Panc1 (cell line): ENCODE results near the gene MACROD2. TPM values are rescaled to one million over a fixed set of nuclear protein-coding genes. Genes with fewer than 3 reads are reported as not detected.

Source experiments
- ATAC-seq: fragments of 200-7000 bp; cut with Tn5 transposase; 2 replicates; pipeline ENCODE4 v1.9.1; 2020; ENCODE audit warnings: mild to moderate bottlenecking, moderate library complexity
- BruUV-seq: library from RNA; stranded (reverse); fragments of 400-500 nt; replicated peaks from 2 replicates; lab custom pipeline; 2021; lab: Mats Ljungman, UMichigan
- CTCF ChIA-PET: fragments of 300-600 bp; sonication (Branson Sonifier 250); formaldehyde crosslinking; loops from one replicate; lab custom pipeline; 2022; ENCODE audit warnings: antibody characterized with exemption; lab: Charles Lee
- POLR2A ChIA-PET: fragments of 300-600 bp; sonication (Branson Sonifier 250); formaldehyde crosslinking; loops from one replicate; lab custom pipeline; 2022; ENCODE audit warnings: antibody characterized with exemption; lab: Charles Lee
- DNase-seq: peaks from one replicate; pipeline ENCODE4 v3.0.0-alpha.2; 2010; ENCODE audit warnings: low read depth, low spot score
- H3K27ac ChIP-seq: 2 replicates; pipeline ENCODE4 v1.5.1; 2011; ENCODE audit warnings: mild to moderate bottlenecking, low read length, inconsistent platforms
- H3K27me3 ChIP-seq: fragments of 200-500 bp; sonication (Bioruptor generic); 2 replicates; pipeline ENCODE4 v1.6.0; 2014; ENCODE audit warnings: low read length, inconsistent platforms; ENCODE audit not compliant: control insufficient read depth, insufficient read depth
- H3K36me3 ChIP-seq: fragments of 200-500 bp; sonication (Bioruptor generic); 2 replicates; pipeline ENCODE4 v1.5.1; 2014; ENCODE audit warnings: inconsistent platforms, mild to moderate bottlenecking, low read length, moderate library complexity; ENCODE audit not compliant: control insufficient read depth, insufficient read depth
- H3K4me1 ChIP-seq: 2 replicates; pipeline ENCODE4 v1.5.1; 2011; ENCODE audit warnings: inconsistent platforms, mild to moderate bottlenecking, low read length, moderate library complexity; ENCODE audit not compliant: control insufficient read depth, insufficient read depth
- H3K4me3 ChIP-seq, 2 experiments: 2 replicates each; pipeline ENCODE4 v1.5.1; 2011 to 2012; ENCODE audit warnings: low read depth in 2 of 2, low read length in 2 of 2, mild to moderate bottlenecking in 2 of 2, inconsistent platforms in 1 of 2, moderate library complexity in 1 of 2
- H3K9me3 ChIP-seq: fragments of 200-500 bp; sonication (Bioruptor generic); 2 replicates; pipeline ENCODE4 v1.5.1; 2014; ENCODE audit warnings: low read depth, mild to moderate bottlenecking, inconsistent platforms, low read length, moderate library complexity; ENCODE audit not compliant: control insufficient read depth, insufficient read depth
- POLR2AphosphoS5 ChIP-seq: IDR thresholded peaks from 2 replicates; pipeline ENCODE4 v1.6.1; 2012; ENCODE audit warnings: mild to moderate bottlenecking, low read depth, low read length, moderate library complexity
- REST ChIP-seq, 2 experiments: IDR thresholded peaks; 2 replicates each; pipeline ENCODE4 v1.6.1; 2011 to 2012; ENCODE audit warnings: low read depth in 2 of 2, control low read depth in 1 of 2, low read length in 1 of 2, mild to moderate bottlenecking in 1 of 2, moderate library complexity in 1 of 2; ENCODE audit not compliant: insufficient read depth in 1 of 2
- SIN3A ChIP-seq: IDR thresholded peaks from 2 replicates; pipeline ENCODE4 v1.6.1; 2012; ENCODE audit warnings: low read depth, mild to moderate bottlenecking, low read length, moderate library complexity, borderline replicate concordance; ENCODE audit not compliant: insufficient read depth
- TCF7L2 ChIP-seq: IDR thresholded peaks from 2 replicates; pipeline ENCODE4 v1.6.1; 2011; ENCODE audit warnings: mild to moderate bottlenecking, low read depth, low read length, inconsistent platforms
- in situ Hi-C: cut with HindIII; loops from 2 replicates; pipeline ENCODE4 v1.10.0; 2016; ENCODE audit warnings: low sequenced_read_pairs, low pct_unique_long_range_greater_than_20kb
- intact Hi-C: fragments of 100-400 bp; cut with micrococcal nuclease; formaldehyde crosslinking; loops from one replicate; pipeline ENCODE4 v1.10.0; 2022; ENCODE audit not compliant: unreplicated experiment
- total RNA-seq: library from RNA; stranded (reverse); gene quantifications from one replicate; pipeline ENCODE4 v1.2.1, GENCODE V29; 2021; ENCODE audit not compliant: unreplicated experiment
- TF ChIP-seq, protein P1 (sequence below): fragments of 450-650 bp; IDR thresholded peaks from 2 replicates; pipeline ENCODE4 v1.5.1; 2017; ENCODE audit warnings: mild to moderate bottlenecking

Gene MACROD2
- total RNA-seq, 1 experiment from 2014 or later, result 1.2 TPM

GRCh38 chr20:14284443-14284842 is 289.1 kb downstream of the MACROD2 start:
- Histone ChIP-seq H3K9me3 (no peaks in the 10 kb centered on the region; the same call in 1 of the 2 replicates), H3K4me3 (no peak overlapping the region), H3K36me3 (no peaks in the 10 kb centered on the region), H3K27ac (no peak overlapping the region), H3K27me3 (no peaks in the 10 kb centered on the region), H3K4me1 (no peaks in the 10 kb centered on the region)
- intact Hi-C loops (no loop called here), in situ Hi-C loops (no loop called here)
- TF ChIP-seq POLR2AphosphoS5, result no peak
- TF ChIP-seq TCF7L2, result no peak
- TF ChIP-seq, protein P1, sequence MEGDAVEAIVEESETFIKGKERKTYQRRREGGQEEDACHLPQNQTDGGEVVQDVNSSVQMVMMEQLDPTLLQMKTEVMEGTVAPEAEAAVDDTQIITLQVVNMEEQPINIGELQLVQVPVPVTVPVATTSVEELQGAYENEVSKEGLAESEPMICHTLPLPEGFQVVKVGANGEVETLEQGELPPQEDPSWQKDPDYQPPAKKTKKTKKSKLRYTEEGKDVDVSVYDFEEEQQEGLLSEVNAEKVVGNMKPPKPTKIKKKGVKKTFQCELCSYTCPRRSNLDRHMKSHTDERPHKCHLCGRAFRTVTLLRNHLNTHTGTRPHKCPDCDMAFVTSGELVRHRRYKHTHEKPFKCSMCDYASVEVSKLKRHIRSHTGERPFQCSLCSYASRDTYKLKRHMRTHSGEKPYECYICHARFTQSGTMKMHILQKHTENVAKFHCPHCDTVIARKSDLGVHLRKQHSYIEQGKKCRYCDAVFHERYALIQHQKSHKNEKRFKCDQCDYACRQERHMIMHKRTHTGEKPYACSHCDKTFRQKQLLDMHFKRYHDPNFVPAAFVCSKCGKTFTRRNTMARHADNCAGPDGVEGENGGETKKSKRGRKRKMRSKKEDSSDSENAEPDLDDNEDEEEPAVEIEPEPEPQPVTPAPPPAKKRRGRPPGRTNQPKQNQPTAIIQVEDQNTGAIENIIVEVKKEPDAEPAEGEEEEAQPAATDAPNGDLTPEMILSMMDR, result no peak
- no peak for TF ChIP-seq SIN3A
- TF ChIP-seq REST (IDR thresholded peaks at IDR 0.05; ENCODE audit: insufficient read depth in 1 of 2, low read depth in 2 of 2, low read length in 1 of 2), result no peak
- POLR2A ChIA-PET, result no interaction called here
- DNase-seq (no peak), ATAC-seq (no peak)
- CTCF ChIA-PET, result no interaction called here
- no TSS peak for BruUV-seq

DNA sequence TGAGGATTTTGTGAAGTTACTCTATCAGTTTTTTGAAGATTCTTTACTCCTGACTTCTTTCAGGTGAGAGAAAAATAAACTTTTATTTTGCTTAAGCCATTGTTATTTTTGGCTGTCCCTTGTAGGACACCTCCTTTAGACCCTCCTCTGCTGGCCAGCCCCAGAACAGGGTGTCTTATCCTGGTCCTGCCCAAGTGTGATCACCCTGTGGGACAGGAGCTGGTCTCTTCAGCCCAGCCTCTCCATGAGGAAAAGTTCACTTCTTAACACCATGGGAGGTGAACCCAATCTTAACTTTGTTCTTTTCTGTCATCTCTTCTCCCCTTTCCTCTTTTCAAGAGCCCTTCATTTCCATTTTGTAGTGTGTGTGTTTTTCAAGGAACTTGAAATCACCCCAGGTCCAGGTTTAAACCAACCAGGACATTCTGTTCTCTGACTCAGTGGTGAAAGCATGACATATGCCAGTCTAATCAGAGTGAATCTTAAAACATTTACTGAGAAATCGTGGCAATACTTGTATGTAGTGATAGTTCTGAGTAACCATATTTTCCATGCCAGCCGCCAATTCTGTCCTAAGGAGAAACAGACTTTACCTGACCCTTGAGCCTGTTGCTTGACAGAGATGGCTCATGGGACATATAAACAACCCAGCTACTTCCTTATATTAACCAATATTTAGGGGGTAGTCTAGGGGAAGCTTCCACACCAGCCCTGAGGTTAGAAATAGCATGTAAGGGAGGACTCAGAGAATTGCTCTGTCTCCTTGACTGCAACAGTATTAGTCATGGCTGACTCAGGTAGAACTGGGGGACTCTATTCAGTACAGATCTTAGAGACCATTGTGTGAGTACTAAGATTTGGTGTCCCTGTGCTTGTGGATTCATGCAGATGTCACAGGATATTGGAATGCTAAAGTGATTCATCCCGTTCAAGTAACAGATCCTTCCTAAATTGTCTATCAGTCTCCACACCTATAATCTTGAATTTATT is 293.3 kb downstream of the MACROD2 start:
- no TSS peak for BruUV-seq
- H3K9me3 ChIP-seq, result no peaks in the 10 kb centered on the region
- no peaks in the 10 kb centered on the region for H3K36me3 ChIP-seq
- no peaks in the 10 kb centered on the region for H3K27me3 ChIP-seq
- ChIA-PET POLR2A (no interaction called here), CTCF (no interaction called here)
- no peak overlapping the region for H3K4me3 ChIP-seq
- TF ChIP-seq, protein P1, result no peak
- TF ChIP-seq REST (IDR thresholded peaks at IDR 0.05; ENCODE audit: insufficient read depth in 1 of 2, low read depth in 2 of 2, low read length in 1 of 2), result no peak
- no peak for TF ChIP-seq SIN3A
- no peak for TF ChIP-seq POLR2AphosphoS5
- TF ChIP-seq TCF7L2, result no peak
- in situ Hi-C loops, result no loop called here
- H3K27ac ChIP-seq, result no peak overlapping the region
- no peaks in the 10 kb centered on the region for H3K4me1 ChIP-seq
- DNase-seq (peak; percentile 54), ATAC-seq (no peak)
- intact Hi-C loops, result no loop called here
